GM10248 (cell line): ENCODE results near the gene SEMA3D.

Experiments
- CTCF ChIA-PET: fragments of 300-600 bp; sonication (Branson Sonifier 250); formaldehyde crosslinking; extraction: SDS; loops from one replicate; lab custom pipeline; 2021; ENCODE audit warnings: antibody characterized with exemption; lab: Yijun Ruan, JAX
- POLR2A ChIA-PET: fragments of 350-650 bp; sonication (Branson Sonifier 250); formaldehyde crosslinking; extraction: SDS; loops from one replicate; lab custom pipeline; 2020; ENCODE audit warnings: antibody characterized with exemption; lab: Yijun Ruan, JAX
- DNase-seq: peaks from one replicate; pipeline ENCODE4 v3.0.0; 2012; ENCODE audit errors: extremely low spot score
- TF ChIP-seq, protein P1 (sequence below): IDR thresholded peaks from 2 replicates; pipeline ENCODE4 v1.5.1; 2012; ENCODE audit warnings: mild to moderate bottlenecking, low read depth; ENCODE audit errors: extremely low read depth, missing control alignments, control extremely low read depth

The SEMA3D gene

DNA sequence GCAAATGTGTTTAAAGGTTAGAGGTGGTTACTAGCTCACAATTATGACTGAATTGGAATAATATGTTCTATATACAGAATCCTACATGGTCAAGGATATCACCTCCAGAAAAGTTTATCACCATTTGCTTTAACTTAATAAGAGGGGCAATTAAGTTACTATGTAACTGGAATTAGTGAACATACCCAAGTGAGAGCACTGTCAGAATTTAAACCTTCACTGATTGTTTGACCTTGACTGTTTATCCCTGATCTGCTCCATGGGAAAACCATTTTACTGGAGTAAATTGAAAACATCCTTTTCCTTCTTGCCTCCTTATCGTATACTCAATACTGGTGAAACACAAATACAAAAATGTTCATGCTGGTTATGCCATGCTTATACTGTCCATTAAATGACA is 107.4 kb downstream of the SEMA3D start:
- ChIA-PET CTCF (interaction anchor here (1.3 kb wide), 1 partner anchor 8 kb away, joined by 3 read pairs; no protein-coding TSS in a partner anchor), POLR2A (no interaction called here)
- no peak for DNase-seq
- TF ChIP-seq, protein P1, sequence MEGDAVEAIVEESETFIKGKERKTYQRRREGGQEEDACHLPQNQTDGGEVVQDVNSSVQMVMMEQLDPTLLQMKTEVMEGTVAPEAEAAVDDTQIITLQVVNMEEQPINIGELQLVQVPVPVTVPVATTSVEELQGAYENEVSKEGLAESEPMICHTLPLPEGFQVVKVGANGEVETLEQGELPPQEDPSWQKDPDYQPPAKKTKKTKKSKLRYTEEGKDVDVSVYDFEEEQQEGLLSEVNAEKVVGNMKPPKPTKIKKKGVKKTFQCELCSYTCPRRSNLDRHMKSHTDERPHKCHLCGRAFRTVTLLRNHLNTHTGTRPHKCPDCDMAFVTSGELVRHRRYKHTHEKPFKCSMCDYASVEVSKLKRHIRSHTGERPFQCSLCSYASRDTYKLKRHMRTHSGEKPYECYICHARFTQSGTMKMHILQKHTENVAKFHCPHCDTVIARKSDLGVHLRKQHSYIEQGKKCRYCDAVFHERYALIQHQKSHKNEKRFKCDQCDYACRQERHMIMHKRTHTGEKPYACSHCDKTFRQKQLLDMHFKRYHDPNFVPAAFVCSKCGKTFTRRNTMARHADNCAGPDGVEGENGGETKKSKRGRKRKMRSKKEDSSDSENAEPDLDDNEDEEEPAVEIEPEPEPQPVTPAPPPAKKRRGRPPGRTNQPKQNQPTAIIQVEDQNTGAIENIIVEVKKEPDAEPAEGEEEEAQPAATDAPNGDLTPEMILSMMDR, result no peak

DNA sequence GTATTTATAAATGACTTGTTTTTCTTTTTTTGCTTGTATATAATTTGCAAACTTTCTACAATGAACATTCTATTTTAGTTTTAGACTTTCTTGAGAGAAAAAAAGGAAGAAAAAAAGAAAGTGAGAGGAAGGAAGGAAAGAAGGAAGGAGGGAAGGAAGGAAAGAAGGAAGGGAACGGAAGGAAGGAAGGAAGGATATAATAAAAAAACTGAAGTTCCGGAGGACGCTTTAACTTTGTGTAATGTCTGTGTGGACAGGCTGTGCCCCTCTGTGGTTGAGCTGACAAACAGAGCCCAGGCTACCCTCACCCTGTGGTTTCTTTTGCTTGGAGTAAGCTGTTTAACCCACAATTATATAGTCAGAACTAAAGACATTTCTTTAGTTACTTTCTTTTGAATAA is 108.7 kb downstream of the SEMA3D start:
- no peak for DNase-seq
- ChIA-PET POLR2A (no interaction called here), CTCF (interaction anchor here (1.3 kb wide), 1 partner anchor 10 kb away, joined by 3 read pairs; no protein-coding TSS in a partner anchor)
- TF ChIP-seq, protein P1, result no peak

DNA sequence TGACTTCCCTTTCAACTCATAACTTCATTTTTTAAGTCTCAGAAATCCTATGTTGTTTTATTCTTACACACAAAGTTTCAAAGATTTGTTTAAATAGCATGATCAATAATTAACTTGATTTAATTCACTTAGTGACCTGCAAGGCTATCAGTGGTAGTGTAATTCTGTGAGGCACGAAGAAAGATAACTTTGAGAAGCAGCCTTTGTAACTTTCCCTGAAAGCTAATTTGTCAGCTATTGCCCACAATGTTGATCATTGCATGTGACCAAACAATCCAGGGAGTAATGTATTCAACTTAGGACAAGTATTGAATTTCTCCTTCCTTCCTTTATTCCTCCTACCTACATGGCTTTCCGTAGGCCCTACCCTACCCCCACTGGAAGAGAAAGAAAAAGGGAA is 111.0 kb downstream of the SEMA3D start:
- TF ChIP-seq, protein P1, result no peak
- DNase-seq, result no peak
- CTCF ChIA-PET, result no interaction called here
- POLR2A ChIA-PET, result no interaction called here

DNA sequence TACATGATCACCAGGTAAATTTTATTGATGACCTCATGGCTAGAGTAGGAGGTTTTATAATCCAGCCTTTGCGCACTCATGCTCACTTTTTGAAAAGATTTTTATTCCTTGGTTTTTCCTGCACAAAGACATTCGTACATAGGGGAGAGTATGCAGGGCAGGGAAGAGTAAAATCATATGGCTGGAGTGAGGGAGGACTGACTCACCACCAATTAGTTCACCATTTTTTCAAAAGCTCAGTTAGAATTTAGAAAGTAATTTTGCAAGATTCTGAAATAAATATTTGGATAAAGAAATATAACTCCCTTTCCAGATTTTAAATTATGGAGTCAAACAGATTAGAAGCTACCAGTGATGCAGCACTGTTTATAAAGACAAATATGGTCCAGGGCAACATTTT is 111.9 kb downstream of the SEMA3D start:
- ChIA-PET POLR2A (interaction anchor here (0.5 kb wide), 1 partner anchor 105 kb away, joined by 4 read pairs; no protein-coding TSS in a partner anchor), CTCF (no interaction called here)
- TF ChIP-seq, protein P1, result no peak
- no peak for DNase-seq

DNA sequence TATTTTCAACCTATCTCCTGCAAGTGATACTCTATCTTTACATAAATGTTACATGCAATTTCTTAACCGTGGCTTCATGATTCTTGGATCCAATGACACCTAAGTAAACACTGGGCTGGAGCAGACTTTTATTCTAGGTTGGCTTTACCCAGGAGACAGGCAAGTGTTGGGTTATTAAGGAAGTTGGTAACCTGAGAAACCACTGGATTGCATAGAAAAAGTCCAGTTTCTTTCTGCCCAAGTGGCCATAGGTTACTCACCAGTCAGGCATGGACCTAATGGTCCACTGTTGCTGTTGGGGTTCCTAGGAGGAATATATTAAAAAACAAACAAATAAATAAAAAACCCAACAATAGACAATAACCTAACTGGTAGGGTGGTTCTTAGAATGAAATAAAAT is 112.8 kb downstream of the SEMA3D start:
- TF ChIP-seq, protein P1, result no peak
- no peak for DNase-seq
- POLR2A ChIA-PET, result no interaction called here
- CTCF ChIA-PET, result no interaction called here

DNA sequence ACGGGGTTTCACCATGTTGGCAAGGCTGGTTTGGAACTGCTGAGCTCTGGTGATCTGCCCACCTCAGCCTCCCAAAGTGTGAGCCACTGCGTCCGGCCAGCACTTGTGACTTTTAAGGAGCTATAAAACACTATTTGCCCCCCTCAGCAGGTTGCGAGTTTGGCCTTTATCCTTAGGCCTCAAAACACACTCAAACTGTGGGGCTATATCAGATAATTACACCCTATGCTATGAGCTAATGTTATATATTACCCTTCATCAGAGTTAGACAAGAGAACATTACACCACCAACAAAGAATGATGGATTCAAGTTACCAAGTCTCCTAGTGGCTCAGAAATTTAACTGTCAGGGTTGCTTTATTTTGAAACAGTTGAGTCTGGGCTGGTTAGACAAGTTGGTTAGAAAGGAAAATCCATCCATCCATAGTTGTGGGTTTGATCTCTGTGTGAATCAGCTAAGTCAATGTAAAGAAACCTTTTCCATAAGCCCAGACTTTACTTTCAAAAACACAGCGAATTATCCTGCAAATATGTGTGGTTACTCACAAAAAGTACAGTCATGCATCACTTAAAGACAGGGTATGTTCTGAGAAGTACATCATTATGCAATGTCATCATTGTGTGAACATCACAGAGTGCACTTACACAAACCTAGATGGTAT is 115.8 kb downstream of the SEMA3D start:
- ChIA-PET CTCF (interaction anchor here (1.4 kb wide), 1 partner anchor 12 kb away, joined by 5 read pairs; no protein-coding TSS in a partner anchor), POLR2A (no interaction called here)
- DNase-seq, result no peak
- TF ChIP-seq, protein P1, result no peak
